Rectal smooth muscle tissue (tissue), 1 donor: ENCODE measurements around the gene C12orf57.

Experiments used
- H3K27ac ChIP-seq: one replicate; pipeline ENCODE4 v1.7.0; 2013; ENCODE audit warnings: low read depth, low read length, inconsistent platforms
- H3K27me3 ChIP-seq: one replicate; pipeline ENCODE4 v1.7.0; 2013; ENCODE audit warnings: low read length; ENCODE audit not compliant: control insufficient read depth, insufficient read depth
- H3K36me3 ChIP-seq: one replicate; pipeline ENCODE4 v1.7.0; 2013; ENCODE audit warnings: low read length; ENCODE audit not compliant: control insufficient read depth, insufficient read depth
- H3K4me1 ChIP-seq: one replicate; pipeline ENCODE4 v1.7.0; 2013; ENCODE audit warnings: low read length; ENCODE audit not compliant: control insufficient read depth, insufficient read depth
- H3K4me3 ChIP-seq: one replicate; pipeline ENCODE4 v1.7.0; 2013; ENCODE audit warnings: low read length
- H3K9ac ChIP-seq: one replicate; pipeline ENCODE4 v1.7.0; 2013; ENCODE audit warnings: low read length

Gene C12orf57

DNA sequence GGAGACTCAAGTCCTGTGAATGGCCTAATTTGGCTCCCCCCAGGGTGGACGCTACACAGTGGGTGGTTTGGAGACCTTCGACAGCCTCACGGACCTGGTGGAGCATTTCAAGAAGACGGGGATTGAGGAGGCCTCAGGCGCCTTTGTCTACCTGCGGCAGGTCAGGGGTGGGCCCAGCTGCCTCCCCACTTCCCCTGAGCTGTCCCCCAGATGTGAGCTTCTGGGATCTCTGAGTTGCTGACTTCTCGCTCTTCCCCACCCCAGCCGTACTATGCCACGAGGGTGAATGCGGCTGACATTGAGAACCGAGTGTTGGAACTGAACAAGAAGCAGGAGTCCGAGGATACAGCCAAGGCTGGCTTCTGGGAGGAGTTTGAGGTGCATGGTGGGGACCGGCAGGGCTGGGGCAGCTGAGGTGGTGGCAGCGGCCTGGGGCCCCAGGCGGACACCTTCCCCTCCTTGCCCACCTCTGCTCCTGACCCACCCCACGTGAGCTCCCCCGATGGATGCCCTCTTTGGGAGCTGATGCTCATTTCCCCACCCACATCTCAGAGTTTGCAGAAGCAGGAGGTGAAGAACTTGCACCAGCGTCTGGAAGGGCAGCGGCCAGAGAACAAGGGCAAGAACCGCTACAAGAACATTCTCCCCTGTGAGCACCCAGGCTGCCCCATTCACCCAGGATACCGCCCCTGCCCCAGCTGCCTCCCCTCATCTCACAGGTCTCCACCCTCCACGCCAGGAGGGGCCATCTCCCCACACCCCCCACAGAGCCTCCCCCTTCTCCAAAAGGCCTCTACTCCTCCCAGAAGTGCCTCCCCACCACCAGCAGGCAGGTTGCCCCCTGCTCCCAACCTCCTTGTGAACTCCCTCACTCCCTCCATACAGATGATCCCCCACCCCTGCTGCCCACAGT is 11.5 kb downstream of the C12orf57 start:
- no peak overlapping the region for H3K4me3 ChIP-seq
- H3K9ac ChIP-seq, result no peak overlapping the region
- H3K27ac ChIP-seq, result no peak overlapping the region
- H3K27me3 ChIP-seq, result no peaks in the 10 kb centered on the region
- H3K36me3 ChIP-seq, result peaks cover 2% of the 10 kb centered on the region
- no peaks in the 10 kb centered on the region for H3K4me1 ChIP-seq

DNA sequence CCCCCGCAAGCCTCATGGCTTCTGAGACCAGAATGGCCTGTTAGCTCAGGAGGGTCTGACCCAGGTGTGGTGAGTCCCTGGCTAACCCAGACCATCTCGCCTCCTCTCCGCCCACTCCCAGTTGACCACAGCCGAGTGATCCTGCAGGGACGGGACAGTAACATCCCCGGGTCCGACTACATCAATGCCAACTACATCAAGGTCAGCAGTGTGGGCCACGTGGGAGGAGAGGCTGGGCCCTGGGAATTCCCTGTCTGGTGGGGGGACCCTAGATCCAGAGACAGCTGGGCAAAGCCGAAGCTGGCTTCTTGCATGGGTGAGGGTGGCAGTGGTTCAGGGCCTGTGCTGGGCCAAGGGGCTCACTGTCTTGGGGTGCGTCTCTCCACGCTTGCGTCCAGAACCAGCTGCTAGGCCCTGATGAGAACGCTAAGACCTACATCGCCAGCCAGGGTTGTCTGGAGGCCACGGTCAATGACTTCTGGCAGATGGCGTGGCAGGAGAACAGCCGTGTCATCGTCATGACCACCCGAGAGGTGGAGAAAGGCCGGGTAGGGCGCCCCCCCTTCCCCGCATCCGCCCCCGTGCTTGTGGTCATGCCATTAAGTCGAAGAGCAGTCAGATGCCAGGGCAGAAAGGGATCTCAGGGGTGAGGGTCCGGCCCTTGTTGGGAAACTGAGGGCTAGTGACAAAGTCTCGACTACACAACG is 12.4 kb downstream of the C12orf57 start:
- no peak overlapping the region for H3K27ac ChIP-seq
- H3K4me3 ChIP-seq, result no peak overlapping the region
- no peaks in the 10 kb centered on the region for H3K27me3 ChIP-seq
- H3K36me3 ChIP-seq, result peaks cover 2% of the 10 kb centered on the region
- H3K4me1 ChIP-seq, result peaks cover under 1% of the 10 kb centered on the region
- no peak overlapping the region for H3K9ac ChIP-seq

DNA sequence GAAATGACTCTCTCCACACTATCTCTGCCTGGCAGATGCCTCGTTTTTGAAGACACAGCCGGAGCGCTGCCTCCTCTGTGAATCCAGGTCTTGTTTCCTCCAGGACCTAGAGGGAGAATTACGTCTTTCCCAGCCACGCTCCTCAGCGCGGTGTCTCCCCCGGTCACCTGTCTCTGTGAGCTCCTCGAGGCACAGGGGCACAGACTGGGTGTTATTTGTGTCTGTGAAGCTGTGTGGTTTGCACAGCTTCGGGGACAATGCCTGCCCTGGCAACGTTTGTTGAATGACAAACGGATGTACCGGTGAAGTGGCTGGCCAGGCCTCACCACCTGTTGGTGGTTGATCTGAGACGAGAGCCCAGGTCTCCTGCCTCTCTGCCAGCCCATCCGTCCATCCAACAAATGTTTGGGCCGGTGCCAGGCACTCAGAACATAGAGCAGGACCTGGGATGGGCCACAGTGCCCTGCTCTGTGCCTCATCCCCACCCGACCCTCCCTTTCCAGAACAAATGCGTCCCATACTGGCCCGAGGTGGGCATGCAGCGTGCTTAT is 13.4 kb downstream of the C12orf57 start:
- peaks cover 11% of the 10 kb centered on the region for H3K4me1 ChIP-seq
- H3K4me3 ChIP-seq, result no peak overlapping the region
- H3K9ac ChIP-seq, result no peak overlapping the region
- peaks cover 2% of the 10 kb centered on the region for H3K36me3 ChIP-seq
- H3K27ac ChIP-seq, result no peak overlapping the region
- no peaks in the 10 kb centered on the region for H3K27me3 ChIP-seq

DNA sequence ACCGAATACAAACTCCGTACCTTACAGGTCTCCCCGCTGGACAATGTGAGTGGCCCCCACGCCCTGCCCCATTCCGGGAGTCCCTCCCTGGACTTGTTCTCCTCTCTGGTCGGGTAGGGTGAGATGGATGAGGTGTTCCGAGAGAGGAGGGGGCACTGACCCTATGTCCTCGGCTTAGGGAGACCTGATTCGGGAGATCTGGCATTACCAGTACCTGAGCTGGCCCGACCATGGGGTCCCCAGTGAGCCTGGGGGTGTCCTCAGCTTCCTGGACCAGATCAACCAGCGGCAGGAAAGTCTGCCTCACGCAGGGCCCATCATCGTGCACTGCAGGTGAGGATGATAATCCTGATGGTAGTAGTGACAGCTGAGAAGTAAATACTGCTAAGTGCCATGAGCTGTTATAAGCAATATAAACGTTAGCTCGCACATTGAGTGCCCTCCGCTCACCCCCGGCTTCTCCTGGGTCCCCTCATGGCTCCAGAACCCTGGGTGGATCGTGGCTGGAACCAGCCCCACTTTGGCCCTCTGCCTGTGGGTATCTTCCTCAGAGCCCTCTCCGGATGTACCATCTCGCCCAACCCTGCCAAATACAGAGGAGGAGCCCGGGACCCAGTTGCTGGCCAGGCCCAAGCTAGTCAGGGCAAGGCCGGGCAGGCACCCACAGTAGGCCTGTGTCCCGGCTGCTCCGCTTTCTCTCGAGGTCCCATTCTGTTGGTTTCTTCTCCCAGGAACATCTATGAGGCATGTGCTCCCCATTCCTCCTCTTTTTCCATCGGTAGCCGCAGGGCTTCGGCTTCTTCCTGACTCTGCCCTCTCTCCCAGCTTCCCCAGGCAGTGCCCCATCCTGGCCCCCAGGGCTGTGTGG is 14.2 kb downstream of the C12orf57 start:
- Histone ChIP-seq H3K4me3 (no peak overlapping the region), H3K36me3 (peaks cover 2% of the 10 kb centered on the region), H3K4me1 (peaks cover 12% of the 10 kb centered on the region), H3K27me3 (no peaks in the 10 kb centered on the region), H3K27ac (no peak overlapping the region), H3K9ac (no peak overlapping the region)

DNA sequence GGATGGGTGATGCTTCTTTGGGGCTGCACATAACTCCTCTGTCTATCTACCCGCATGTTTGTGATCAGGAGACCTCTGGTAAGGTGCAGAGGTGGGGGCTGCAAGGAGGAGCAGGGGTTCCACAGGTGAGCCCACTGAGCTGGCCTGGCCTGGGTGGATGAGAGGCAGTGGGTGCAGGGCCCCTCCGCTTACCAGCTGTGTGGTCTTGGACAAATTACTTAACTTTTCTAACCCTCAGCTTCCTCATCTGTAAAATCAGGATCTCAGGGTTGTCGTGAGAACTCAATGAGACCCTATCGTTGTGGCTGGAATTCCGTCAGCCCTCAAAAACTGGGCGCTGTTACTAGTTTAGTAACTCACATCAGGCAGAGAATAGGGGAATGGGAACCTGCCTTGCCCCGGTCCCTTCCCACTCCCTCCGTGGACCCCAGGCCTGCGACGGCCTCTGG is 14.8 kb downstream of the C12orf57 start:
- Histone ChIP-seq H3K4me3 (no peak overlapping the region), H3K9ac (no peak overlapping the region), H3K27me3 (no peaks in the 10 kb centered on the region), H3K4me1 (peaks cover 12% of the 10 kb centered on the region), H3K36me3 (peaks cover 2% of the 10 kb centered on the region), H3K27ac (no peak overlapping the region)

DNA sequence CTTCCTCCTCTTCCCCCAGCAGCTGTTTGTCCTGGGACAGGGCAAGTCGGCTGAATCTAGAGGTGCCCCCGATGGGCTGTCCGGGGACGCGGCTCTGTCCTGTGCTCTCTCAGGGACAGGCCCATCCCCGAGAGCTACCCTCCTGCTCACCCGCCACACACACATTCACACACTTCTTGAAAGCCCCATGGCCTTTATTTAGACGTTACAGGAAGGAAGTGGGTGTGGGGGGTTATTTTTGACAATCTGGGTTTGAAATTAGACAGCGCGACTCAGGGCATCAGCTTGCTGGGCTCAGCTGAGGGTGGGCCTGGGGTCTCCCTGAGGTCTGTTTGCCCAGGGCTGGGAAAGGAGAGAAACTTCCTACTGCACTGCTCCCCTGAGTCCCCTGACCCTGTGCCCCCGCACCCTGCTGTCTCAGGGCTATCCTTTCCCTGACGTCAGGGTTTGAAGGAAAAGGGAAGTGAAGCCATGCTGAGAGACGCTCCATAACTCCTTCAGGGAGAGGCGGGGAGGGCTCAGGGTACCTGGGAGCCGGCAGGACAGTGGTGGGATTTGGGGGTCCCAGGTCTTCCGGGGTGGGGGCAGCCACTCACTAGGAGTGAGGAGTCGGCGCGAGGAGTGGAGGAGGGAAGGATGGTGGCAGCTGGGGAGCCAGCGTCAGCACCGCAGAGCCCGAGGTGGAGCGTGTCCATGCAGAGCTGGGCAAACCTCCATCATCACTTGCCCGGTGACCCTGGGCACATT is 15.4 kb downstream of the C12orf57 start:
- Histone ChIP-seq H3K27me3 (no peaks in the 10 kb centered on the region), H3K4me3 (peak overlapping the region; percentile 11), H3K27ac (no peak overlapping the region), H3K9ac (no peak overlapping the region), H3K4me1 (peaks cover 12% of the 10 kb centered on the region), H3K36me3 (peaks cover 2% of the 10 kb centered on the region)

DNA sequence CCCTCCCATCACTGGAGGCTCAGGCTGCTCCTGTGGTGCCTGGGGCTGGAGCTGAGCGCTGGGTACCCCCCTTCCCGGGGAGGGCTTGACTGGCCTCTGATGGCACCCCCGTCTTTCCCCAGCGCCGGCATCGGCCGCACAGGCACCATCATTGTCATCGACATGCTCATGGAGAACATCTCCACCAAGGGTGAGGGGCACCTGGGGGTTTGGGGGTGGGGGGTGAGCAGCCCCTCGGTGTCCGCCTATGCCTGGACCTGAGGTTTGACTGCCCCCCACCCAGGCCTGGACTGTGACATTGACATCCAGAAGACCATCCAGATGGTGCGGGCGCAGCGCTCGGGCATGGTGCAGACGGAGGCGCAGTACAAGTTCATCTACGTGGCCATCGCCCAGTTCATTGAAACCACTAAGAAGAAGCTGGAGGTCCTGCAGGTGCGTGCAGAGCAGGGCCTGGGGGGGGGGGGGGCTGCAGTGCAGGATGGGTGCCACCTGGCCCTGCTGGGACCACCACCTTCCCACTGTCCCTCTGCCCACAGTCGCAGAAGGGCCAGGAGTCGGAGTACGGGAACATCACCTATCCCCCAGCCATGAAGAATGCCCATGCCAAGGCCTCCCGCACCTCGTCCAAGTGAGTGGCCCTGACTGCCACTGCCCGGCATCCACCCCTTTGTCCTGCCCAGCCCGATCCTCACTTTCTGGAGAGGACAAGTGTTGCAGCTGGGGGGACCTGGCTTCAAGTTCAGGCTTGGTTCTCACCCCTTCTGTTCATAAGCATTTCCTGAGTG is 16.2 kb downstream of the C12orf57 start:
- Histone ChIP-seq H3K27me3 (no peaks in the 10 kb centered on the region), H3K27ac (no peak overlapping the region), H3K36me3 (peaks cover 2% of the 10 kb centered on the region), H3K9ac (no peak overlapping the region), H3K4me3 (no peak overlapping the region), H3K4me1 (peaks cover 17% of the 10 kb centered on the region)

DNA sequence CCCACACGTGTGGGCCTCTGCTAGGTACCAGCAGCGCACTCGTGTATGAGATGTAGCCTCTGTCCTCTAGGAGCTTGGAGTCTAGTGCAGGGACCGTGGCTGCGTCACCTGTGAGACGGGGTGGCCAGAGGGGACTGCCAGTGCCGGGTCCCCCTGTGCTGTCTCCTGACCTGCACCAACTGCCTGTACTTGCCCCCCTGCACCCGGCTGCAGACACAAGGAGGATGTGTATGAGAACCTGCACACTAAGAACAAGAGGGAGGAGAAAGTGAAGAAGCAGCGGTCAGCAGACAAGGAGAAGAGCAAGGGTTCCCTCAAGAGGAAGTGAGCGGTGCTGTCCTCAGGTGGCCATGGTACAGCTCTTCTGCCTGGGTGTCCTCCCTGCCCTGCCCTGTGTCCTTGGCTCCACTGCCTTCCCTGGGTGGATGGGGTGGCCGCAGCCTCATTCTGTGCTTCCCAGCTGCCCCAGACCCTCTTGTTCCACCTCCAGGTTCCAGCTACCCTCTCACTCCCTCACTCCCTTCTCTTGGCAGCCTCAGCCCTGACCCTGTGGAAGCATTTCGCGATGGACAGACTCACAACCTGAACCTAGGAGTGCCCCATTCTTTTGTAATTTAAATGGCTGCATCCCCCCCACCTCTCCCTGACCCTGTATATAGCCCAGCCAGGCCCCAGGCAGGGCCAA is 16.9 kb downstream of the C12orf57 start:
- Histone ChIP-seq H3K27ac (peak overlapping the region; percentile 76), H3K36me3 (peaks cover 7% of the 10 kb centered on the region), H3K4me1 (peaks cover 17% of the 10 kb centered on the region), H3K4me3 (peak overlapping the region; percentile 5), H3K9ac (peak overlapping the region; percentile 51), H3K27me3 (no peaks in the 10 kb centered on the region)

DNA sequence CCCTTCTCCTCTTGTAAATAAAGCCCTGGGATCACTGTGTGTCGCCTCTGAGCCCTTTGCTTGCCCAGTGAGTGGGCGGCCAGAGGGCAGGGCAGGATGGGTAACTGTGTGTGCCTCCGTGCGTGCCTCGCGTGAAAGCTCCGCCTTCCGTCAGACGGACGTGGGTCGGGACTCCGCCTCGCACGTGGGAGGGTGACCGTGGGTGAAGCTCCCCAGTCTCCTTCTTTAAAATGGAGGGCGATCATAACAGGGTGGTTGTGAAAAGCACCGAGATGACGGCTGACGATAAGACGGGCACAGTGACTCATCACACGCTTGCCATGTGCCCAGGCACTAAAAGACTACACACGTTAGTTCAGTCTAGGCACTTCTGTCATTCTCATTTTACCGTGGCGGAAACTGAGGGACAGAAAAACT is 17.5 kb downstream of the C12orf57 start:
- peak overlapping the region; percentile 76 for H3K27ac ChIP-seq
- H3K27me3 ChIP-seq, result no peaks in the 10 kb centered on the region
- peaks cover 9% of the 10 kb centered on the region for H3K36me3 ChIP-seq
- peak overlapping the region; percentile 51 for H3K9ac ChIP-seq
- H3K4me1 ChIP-seq, result peaks cover 17% of the 10 kb centered on the region
- H3K4me3 ChIP-seq, result peak overlapping the region; percentile 59

DNA sequence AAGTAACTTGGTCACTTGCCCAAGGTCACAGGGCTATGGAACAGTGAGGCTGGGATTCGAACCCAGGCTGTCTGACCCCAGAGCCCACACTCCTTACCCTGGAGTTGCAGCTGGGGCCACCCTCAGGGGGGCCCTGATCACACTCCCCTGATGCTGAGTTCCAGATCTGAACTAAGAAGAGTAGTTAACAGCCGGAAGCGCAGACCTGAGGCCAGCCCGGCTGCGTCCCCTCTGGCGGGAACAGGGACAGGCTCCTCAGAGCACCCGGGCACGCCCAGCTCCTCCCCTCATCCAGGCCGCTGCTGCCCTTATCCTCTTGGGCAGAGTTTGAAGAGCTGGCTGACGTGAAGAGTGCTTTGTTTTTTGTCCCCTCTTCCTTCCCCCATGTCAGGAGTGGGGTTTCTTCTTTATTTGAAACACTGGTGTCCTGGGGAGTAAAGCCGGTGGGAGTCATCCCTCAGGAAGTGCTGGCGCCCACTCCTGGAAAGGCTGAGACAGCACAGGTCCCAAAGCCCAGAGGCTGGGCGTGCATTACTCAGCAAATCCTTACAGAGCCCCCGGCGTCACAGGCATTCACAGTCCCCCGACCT is 18.0 kb downstream of the C12orf57 start:
- Histone ChIP-seq H3K27me3 (no peaks in the 10 kb centered on the region), H3K36me3 (peaks cover 10% of the 10 kb centered on the region), H3K4me3 (peak overlapping the region; percentile 59), H3K4me1 (peaks cover 17% of the 10 kb centered on the region), H3K27ac (peak overlapping the region; percentile 76), H3K9ac (peak overlapping the region; percentile 51)
